Duodenal mucosa (tissue), 2 donors: ENCODE data around the gene SMIM29.

ENCODE experiments used
- H3K27ac ChIP-seq: one replicate; pipeline ENCODE4 v1.7.0; 2013; ENCODE audit warnings: low read depth, low read length
- H3K27me3 ChIP-seq, 2 donors: one replicate each; pipeline ENCODE4 v1.7.0; 2013; ENCODE audit warnings: low read length in 2 of 2, control low read depth in 1 of 2; ENCODE audit not compliant: insufficient read depth in 2 of 2, control insufficient read depth in 1 of 2
- H3K36me3 ChIP-seq, 2 donors: one replicate each; pipeline ENCODE4 v1.7.0; 2013; ENCODE audit warnings: low read length in 2 of 2, control low read depth in 1 of 2; ENCODE audit not compliant: insufficient read depth in 2 of 2, control insufficient read depth in 1 of 2
- H3K4me1 ChIP-seq, 2 donors: one replicate each; pipeline ENCODE4 v1.7.0; 2013; ENCODE audit warnings: low read length in 2 of 2, control low read depth in 1 of 2; ENCODE audit not compliant: insufficient read depth in 2 of 2, control insufficient read depth in 1 of 2
- H3K4me3 ChIP-seq, 2 donors: one replicate each; pipeline ENCODE4 v1.7.0; 2013; ENCODE audit warnings: low read length in 2 of 2, low read depth in 1 of 2
- H3K9ac ChIP-seq, 2 donors: one replicate each; pipeline ENCODE4 v1.7.0; 2013; ENCODE audit warnings: low read length in 2 of 2, low read depth in 1 of 2
- H3K9me3 ChIP-seq, 2 donors: one replicate each; pipeline ENCODE4 v1.7.0; 2013; ENCODE audit warnings: low read length in 2 of 2, control low read depth in 1 of 2; ENCODE audit not compliant: control insufficient read depth in 1 of 2

SMIM29 gene

GRCh38 chr6:34248727-34249468 is at the start of gene SMIM29:
TSS of gene SMIM29 (minus strand) at chr6:34249006. CDS start at chr6:34247791, 1,215 bp downstream.
- peaks cover 0 to 6% of the 10 kb centered on the region in 2 donors for H3K36me3 ChIP-seq
- H3K27ac ChIP-seq = peak within 1 kb of the TSS; percentile 83
- H3K9me3 ChIP-seq = no peaks in the 10 kb centered on the region
- H3K27me3 ChIP-seq = no peaks in the 10 kb centered on the region
- H3K4me3 ChIP-seq = peak within 1 kb of the TSS; percentile 85 to 98
- peaks cover 14 to 30% of the 10 kb centered on the region in 2 donors for H3K4me1 ChIP-seq
- peak within 1 kb of the TSS; percentile 90 to 95 for H3K9ac ChIP-seq

GRCh38 chr6:34295721-34296120 is 46.9 kb upstream of the SMIM29 start:
- no peak overlapping the region for H3K4me3 ChIP-seq
- H3K4me1 ChIP-seq = peaks cover 0 to 4% of the 10 kb centered on the region in 2 donors
- no peaks in the 10 kb centered on the region for H3K9me3 ChIP-seq
- no peaks in the 10 kb centered on the region for H3K27me3 ChIP-seq
- peaks cover 10 to 20% of the 10 kb centered on the region in 2 donors for H3K36me3 ChIP-seq
- H3K9ac ChIP-seq = no peak overlapping the region
- no peak overlapping the region for H3K27ac ChIP-seq

GRCh38 chr6:34292954-34293353 is 44.1 kb upstream of the SMIM29 start:
- Histone ChIP-seq H3K9ac (no peak overlapping the region), H3K9me3 (no peaks in the 10 kb centered on the region), H3K27me3 (no peaks in the 10 kb centered on the region), H3K4me3 (no peak overlapping the region), H3K27ac (no peak overlapping the region), H3K36me3 (peaks cover 10 to 20% of the 10 kb centered on the region in 2 donors), H3K4me1 (peaks cover 0 to 6% of the 10 kb centered on the region in 2 donors)

- no peak overlapping the region for H3K27ac ChIP-seq
- H3K27me3 ChIP-seq = no peaks in the 10 kb centered on the region
- H3K9me3 ChIP-seq = no peaks in the 10 kb centered on the region
- peaks cover 10 to 38% of the 10 kb centered on the region in 2 donors for H3K36me3 ChIP-seq
- no peak overlapping the region for H3K4me3 ChIP-seq
- peaks cover 2 to 16% of the 10 kb centered on the region in 2 donors for H3K4me1 ChIP-seq
- no peak overlapping the region for H3K9ac ChIP-seq
These were observed 40.3 kb upstream of the SMIM29 start for GRCh38 chr6:34289137-34289536.

GRCh38 chr6:34288581-34288980 is 39.8 kb upstream of the SMIM29 start:
- peaks cover 9 to 38% of the 10 kb centered on the region in 2 donors for H3K36me3 ChIP-seq
- H3K9ac ChIP-seq = no peak overlapping the region
- H3K9me3 ChIP-seq = no peaks in the 10 kb centered on the region
- H3K27ac ChIP-seq = no peak overlapping the region
- H3K4me3 ChIP-seq = no peak overlapping the region
- H3K4me1 ChIP-seq = peaks cover 7 to 20% of the 10 kb centered on the region in 2 donors
- no peaks in the 10 kb centered on the region for H3K27me3 ChIP-seq

GRCh38 chr6:34285448-34286164 is 36.8 kb upstream of the SMIM29 start:
- no peak overlapping the region for H3K4me3 ChIP-seq

GRCh38 chr6:34284563-34285447 is 36.0 kb upstream of the SMIM29 start:
- Histone ChIP-seq H3K27ac (peak overlapping the region; percentile 6), H3K36me3 (peaks cover 0 to 27% of the 10 kb centered on the region in 2 donors), H3K9me3 (no peaks in the 10 kb centered on the region), H3K27me3 (no peaks in the 10 kb centered on the region), H3K4me3 (no peak overlapping the region), H3K9ac (no peak overlapping the region), H3K4me1 (peaks cover 7 to 20% of the 10 kb centered on the region in 2 donors)

More at GRCh38 chr6:34285448-34286164, 36.8 kb upstream of the SMIM29 start:
- H3K27me3 ChIP-seq = no peaks in the 10 kb centered on the region
- no peak overlapping the region for H3K9ac ChIP-seq
- no peak overlapping the region for H3K27ac ChIP-seq
- H3K4me1 ChIP-seq = peaks cover 7 to 20% of the 10 kb centered on the region in 2 donors
- no peaks in the 10 kb centered on the region for H3K9me3 ChIP-seq
- peaks cover 0 to 25% of the 10 kb centered on the region in 2 donors for H3K36me3 ChIP-seq

GRCh38 chr6:34281702-34282334 is 33.0 kb upstream of the SMIM29 start:
- H3K27me3 ChIP-seq = no peaks in the 10 kb centered on the region
- peaks cover 7 to 14% of the 10 kb centered on the region in 2 donors for H3K4me1 ChIP-seq
- no peak overlapping the region for H3K27ac ChIP-seq
- no peaks in the 10 kb centered on the region for H3K9me3 ChIP-seq
- no peak overlapping the region for H3K9ac ChIP-seq
- H3K36me3 ChIP-seq = peaks cover 0 to 29% of the 10 kb centered on the region in 2 donors
- H3K4me3 ChIP-seq = no peak overlapping the region

- Histone ChIP-seq H3K9ac (no peak overlapping the region), H3K9me3 (no peaks in the 10 kb centered on the region), H3K27me3 (no peaks in the 10 kb centered on the region), H3K4me1 (peaks cover 7 to 8% of the 10 kb centered on the region in 2 donors), H3K27ac (no peak overlapping the region), H3K36me3 (peaks cover 0 to 26% of the 10 kb centered on the region in 2 donors), H3K4me3 (no peak overlapping the region)
These were observed 31.4 kb upstream of the SMIM29 start for GRCh38 chr6:34280216-34280615.
